Endothelial cell of umbilical vein (primary cell): ENCODE data around the gene PPP2R3B. TPM values are rescaled to one million over a fixed set of nuclear protein-coding genes. Genes with fewer than 3 reads are reported as not detected.

ENCODE experiments used
- BruUV-seq: library from RNA; stranded (reverse); fragments of 400-500 nt; replicated peaks from 2 replicates; lab custom pipeline; 2021; lab: Mats Ljungman, UMichigan
- CTCF ChIA-PET: fragments of 300-600, 350-600 bp; sonication (Branson Sonifier 250); formaldehyde crosslinking; loops from one replicate; lab custom pipeline; 2021; ENCODE audit warnings: antibody characterized with exemption, inconsistent platforms; lab: Charles Lee
- POLR2A ChIA-PET: fragments of 300-600, 350-600 bp; sonication (Branson Sonifier 250); formaldehyde crosslinking; loops from one replicate; lab custom pipeline; 2021; ENCODE audit warnings: antibody characterized with exemption, inconsistent platforms; lab: Charles Lee
- DNase-seq: peaks from one replicate; pipeline ENCODE4 v3.0.0-alpha.2; 2011; ENCODE audit warnings: low read depth, low spot score
- FAIRE-seq: peaks from 2 replicates; lab custom pipeline; 2011; peaks lifted over from hg19 to GRCh38; lab: Jason Lieb, UNC
- H2AFZ ChIP-seq: 2 replicates; pipeline ENCODE4 v1.6.0; 2012; ENCODE audit warnings: low read depth, low read length, control low read depth, inconsistent platforms
- H3K27ac ChIP-seq: 2 replicates; pipeline ENCODE4 v1.5.1; 2011; ENCODE audit warnings: low read depth, mild to moderate bottlenecking, control low read depth, low read length, moderate library complexity; ENCODE audit not compliant: insufficient read depth
- H3K27me3 ChIP-seq, 2 experiments: 2 replicates each; pipeline versions ENCODE4 v1.6.0 to v1.6.1; 2011; ENCODE audit warnings: low read length in 2 of 2, mixed read lengths in 1 of 2; ENCODE audit not compliant: control insufficient read depth in 2 of 2, insufficient read depth in 2 of 2
- H3K36me3 ChIP-seq, 2 experiments: 2 replicates in 1 of 2; 3 replicates in 1 of 2; pipeline ENCODE4 v1.5.1; 2011; ENCODE audit warnings: low read length in 2 of 2, mild to moderate bottlenecking in 1 of 2, moderate library complexity in 1 of 2; ENCODE audit not compliant: control insufficient read depth in 2 of 2, insufficient read depth in 2 of 2; ENCODE audit errors: extremely low read depth in 1 of 2
- H3K4me1 ChIP-seq: 3 replicates; pipeline ENCODE4 v1.5.1; 2011; ENCODE audit warnings: mild to moderate bottlenecking, low read length; ENCODE audit not compliant: control insufficient read depth, insufficient read depth; ENCODE audit errors: extremely low read depth
- H3K4me2 ChIP-seq: 2 replicates; pipeline ENCODE4 v1.6.1; 2011; ENCODE audit warnings: low read length, control low read depth, mixed read lengths; ENCODE audit not compliant: insufficient read depth
- H3K4me3 ChIP-seq, 3 experiments: fragments of 200-600 bp in 1 of 3; sonication (generic), shearing (Covaris generic) in 1 of 3; replicated peaks in 1 of 3; 2 replicates each; pipeline ENCODE4 v1.5.1; 2011 to 2016; ENCODE audit warnings: control low read depth in 3 of 3, low read length in 3 of 3, mild to moderate bottlenecking in 2 of 3, inconsistent platforms in 1 of 3, low read depth in 1 of 3, moderate library complexity in 1 of 3; ENCODE audit not compliant: insufficient read depth in 1 of 3
- H3K79me2 ChIP-seq: 2 replicates; pipeline ENCODE4 v1.6.0; 2012; ENCODE audit warnings: low read length, inconsistent platforms; ENCODE audit not compliant: control insufficient read depth, insufficient read depth
- H3K9ac ChIP-seq: replicated peaks from 2 replicates; pipeline ENCODE3; 2011; ENCODE audit warnings: low read length, control low read depth; ENCODE audit not compliant: insufficient read depth; ENCODE audit errors: extremely low read depth
- H3K9me1 ChIP-seq: replicated peaks from 3 replicates; pipeline ENCODE4 v1.6.0; 2011; ENCODE audit warnings: mild to moderate bottlenecking, low read length; ENCODE audit not compliant: control insufficient read depth, insufficient read depth; ENCODE audit errors: extremely low read depth
- H3K9me3 ChIP-seq: replicated peaks from 2 replicates; pipeline ENCODE4 v1.5.1; 2012; ENCODE audit warnings: low read length, inconsistent platforms; ENCODE audit not compliant: control insufficient read depth, insufficient read depth
- H4K20me1 ChIP-seq: replicated peaks from 2 replicates; pipeline ENCODE3; 2011; ENCODE audit warnings: mild to moderate bottlenecking, low read length; ENCODE audit not compliant: control insufficient read depth, insufficient read depth; ENCODE audit errors: extremely low read depth
- EZH2 ChIP-seq: IDR thresholded peaks from 2 replicates; pipeline ENCODE4 v1.6.1; 2012; ENCODE audit warnings: borderline replicate concordance, low read depth, mild to moderate bottlenecking, moderate library complexity, low read length, inconsistent platforms; ENCODE audit not compliant: severe bottlenecking
- GATA2 ChIP-seq: IDR thresholded peaks from 2 replicates; pipeline ENCODE4 v1.7.0; 2011; ENCODE audit warnings: low read depth, mild to moderate bottlenecking, moderate library complexity, mixed read lengths, low read length; ENCODE audit not compliant: insufficient read length, insufficient read depth
- JUN ChIP-seq: IDR thresholded peaks from 2 replicates; pipeline ENCODE4 v1.6.1; 2011; ENCODE audit warnings: borderline replicate concordance, low read depth; ENCODE audit not compliant: insufficient read length, insufficient read depth
- MYC ChIP-seq: IDR thresholded peaks from one replicate; pipeline ENCODE4 v1.6.1; 2011; ENCODE audit warnings: mild to moderate bottlenecking, low read depth, low read length
- POLR2AphosphoS5 ChIP-seq: IDR thresholded peaks from 2 replicates; pipeline ENCODE4 v1.6.1; 2012; ENCODE audit warnings: low read depth, mild to moderate bottlenecking, control low read depth, low read length, moderate library complexity; ENCODE audit not compliant: insufficient read depth
- dilution Hi-C: fragments of 300-500 bp; cut with MboI; formaldehyde crosslinking; loops from one replicate; pipeline ENCODE4 v1.15.0; 2019; ENCODE audit warnings: low sequenced_read_pairs; ENCODE audit not compliant: extremely low pct_ligation_motif_present
- intact Hi-C: fragments of 100-400 bp; cut with micrococcal nuclease; formaldehyde crosslinking; loops from one replicate; pipeline ENCODE4 v1.10.0; 2022
- polyA plus RNA-seq, 4 experiments: library from polyadenylated mRNA; depleted of rRNA in 3 of 4; stranded (reverse) in 3 of 4; unstranded in 1 of 4; fragments of >200 nt; gene quantifications; 2 replicates each; pipeline versions ENCODE4 v1.2.1 to v1.2.3, GENCODE V29; 2011 to 2012; ENCODE audit warnings: missing spikeins in 1 of 4
- total RNA-seq: library from RNA; stranded (reverse); gene quantifications from 2 replicates; pipeline ENCODE4 v1.2.3, GENCODE V29; 2021
- TF ChIP-seq, protein P1 (sequence below): IDR thresholded peaks from 2 replicates; pipeline ENCODE4 v1.6.1; 2011; ENCODE audit not compliant: insufficient read depth, insufficient read length
- TF ChIP-seq, protein P2 (sequence below), 2 donors: IDR thresholded peaks; 1 replicate in 1 of 2; 2 replicates in 1 of 2; pipeline ENCODE4 v1.5.1; 2011; ENCODE audit warnings: low read length in 2 of 2, mild to moderate bottlenecking in 2 of 2, moderate library complexity in 2 of 2, control low read depth in 1 of 2, inconsistent platforms in 1 of 2, low read depth in 1 of 2; ENCODE audit not compliant: insufficient read depth in 1 of 2; ENCODE audit errors: extremely low read depth in 1 of 2

Gene PPP2R3B
- total and polyA plus RNA-seq, 2 donors (not counting 3 experiments of a cell fraction or from before 2014, with no cell fraction given), result 19.1 to 33.6 TPM

DNA sequence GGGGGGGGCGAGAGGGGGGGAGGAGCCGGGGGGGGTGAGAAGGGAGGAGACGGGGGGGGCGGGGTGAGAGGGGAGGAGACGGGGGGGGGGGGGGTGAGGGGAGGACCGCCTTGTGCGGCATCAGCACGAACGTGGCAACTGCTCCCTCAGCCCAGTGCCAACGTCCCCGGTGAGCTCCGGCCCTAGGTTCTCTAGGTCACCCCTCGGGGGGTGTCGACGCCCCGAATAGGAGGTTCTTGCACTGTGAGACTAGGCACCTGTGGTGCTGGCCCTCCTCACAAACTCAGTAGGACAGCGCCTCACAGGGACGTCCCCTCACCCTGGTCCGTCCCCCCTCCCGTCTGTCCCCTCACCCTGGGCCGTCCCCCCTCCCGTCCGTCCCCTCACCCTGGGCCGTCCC is 46.6 kb downstream of the PPP2R3B start:
- no TSS peak for BruUV-seq
- TF ChIP-seq, protein P1, sequence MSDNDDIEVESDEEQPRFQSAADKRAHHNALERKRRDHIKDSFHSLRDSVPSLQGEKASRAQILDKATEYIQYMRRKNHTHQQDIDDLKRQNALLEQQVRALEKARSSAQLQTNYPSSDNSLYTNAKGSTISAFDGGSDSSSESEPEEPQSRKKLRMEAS, result no peak
- TF ChIP-seq EZH2 (no peak), JUN (no peak), POLR2AphosphoS5 (no peak), MYC (no peak), GATA2 (no peak)
- TF ChIP-seq, protein P2, sequence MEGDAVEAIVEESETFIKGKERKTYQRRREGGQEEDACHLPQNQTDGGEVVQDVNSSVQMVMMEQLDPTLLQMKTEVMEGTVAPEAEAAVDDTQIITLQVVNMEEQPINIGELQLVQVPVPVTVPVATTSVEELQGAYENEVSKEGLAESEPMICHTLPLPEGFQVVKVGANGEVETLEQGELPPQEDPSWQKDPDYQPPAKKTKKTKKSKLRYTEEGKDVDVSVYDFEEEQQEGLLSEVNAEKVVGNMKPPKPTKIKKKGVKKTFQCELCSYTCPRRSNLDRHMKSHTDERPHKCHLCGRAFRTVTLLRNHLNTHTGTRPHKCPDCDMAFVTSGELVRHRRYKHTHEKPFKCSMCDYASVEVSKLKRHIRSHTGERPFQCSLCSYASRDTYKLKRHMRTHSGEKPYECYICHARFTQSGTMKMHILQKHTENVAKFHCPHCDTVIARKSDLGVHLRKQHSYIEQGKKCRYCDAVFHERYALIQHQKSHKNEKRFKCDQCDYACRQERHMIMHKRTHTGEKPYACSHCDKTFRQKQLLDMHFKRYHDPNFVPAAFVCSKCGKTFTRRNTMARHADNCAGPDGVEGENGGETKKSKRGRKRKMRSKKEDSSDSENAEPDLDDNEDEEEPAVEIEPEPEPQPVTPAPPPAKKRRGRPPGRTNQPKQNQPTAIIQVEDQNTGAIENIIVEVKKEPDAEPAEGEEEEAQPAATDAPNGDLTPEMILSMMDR (IDR thresholded peaks at IDR 0.05; ENCODE audit: extremely low read depth in 1 of 2, insufficient read depth in 1 of 2, low read depth in 1 of 2, low read length in 2 of 2), result no peak
- Histone ChIP-seq H4K20me1 (no peaks in the 10 kb centered on the region), H3K27me3 (no peaks in the 10 kb centered on the region), H3K4me3 (no peak overlapping the region), H3K9ac (no peak overlapping the region), H3K9me3 (no peaks in the 10 kb centered on the region), H3K4me2 (no peak overlapping the region), H3K4me1 (no peaks in the 10 kb centered on the region), H2AFZ (no peak overlapping the region), H3K9me1 (no peaks in the 10 kb centered on the region), H3K27ac (no peak overlapping the region), H3K79me2 (no peaks in the 10 kb centered on the region), H3K36me3 (peaks cover 0 to 3% of the 10 kb centered on the region in 2 experiments)
- ChIA-PET POLR2A (no interaction called here), CTCF (no interaction called here)
- dilution Hi-C loops (no loop called here), intact Hi-C loops (no loop called here)
- FAIRE-seq, result no peak
- DNase-seq, result no peak
